Astrocyte (in vitro differentiated cells and primary cell): ENCODE measurements around the gene NR2C2AP. TPM values are rescaled to one million over a fixed set of nuclear protein-coding genes. Genes with fewer than 3 reads are reported as not detected.

Experiments
- DNase-seq: peaks from one replicate; pipeline ENCODE4 v3.0.0-alpha.2; 2010; ENCODE audit warnings: low read depth
- FAIRE-seq: peaks from 2 replicates; lab custom pipeline; 2011; peaks lifted over from hg19 to GRCh38; lab: Jason Lieb, UNC
- H2AFZ ChIP-seq: 2 replicates; pipeline ENCODE4 v1.6.0; 2012; ENCODE audit warnings: low read depth, low read length, inconsistent platforms
- H3K27ac ChIP-seq: 2 replicates; pipeline ENCODE4 v1.5.1; 2011; ENCODE audit warnings: low read depth, low read length, inconsistent platforms
- H3K27me3 ChIP-seq: 2 replicates; pipeline ENCODE4 v1.6.0; 2011; ENCODE audit warnings: low read length, inconsistent platforms; ENCODE audit not compliant: insufficient read depth
- H3K36me3 ChIP-seq: 2 replicates; pipeline ENCODE4 v1.5.1; 2011; ENCODE audit warnings: low read length, inconsistent platforms; ENCODE audit not compliant: insufficient read depth
- H3K4me1 ChIP-seq: 2 replicates; pipeline ENCODE4 v1.5.1; 2011; ENCODE audit warnings: low read length, inconsistent platforms; ENCODE audit not compliant: insufficient read depth
- H3K4me2 ChIP-seq: 2 replicates; pipeline ENCODE4 v1.6.0; 2012; ENCODE audit warnings: low read length, inconsistent platforms
- H3K4me3 ChIP-seq: 2 replicates; pipeline ENCODE4 v1.5.1; 2011; ENCODE audit warnings: low read depth, mild to moderate bottlenecking, low read length, inconsistent platforms; ENCODE audit not compliant: insufficient read depth
- H3K79me2 ChIP-seq: 2 replicates; pipeline ENCODE4 v1.6.0; 2012; ENCODE audit warnings: mild to moderate bottlenecking, low read length, inconsistent platforms; ENCODE audit not compliant: insufficient read depth
- H3K9ac ChIP-seq: 2 replicates; pipeline ENCODE4 v1.6.0; 2012; ENCODE audit warnings: mild to moderate bottlenecking, low read length, inconsistent platforms
- H3K9me3 ChIP-seq: 2 replicates; pipeline ENCODE4 v1.5.1; 2012; ENCODE audit warnings: low read depth, mild to moderate bottlenecking, low read length, inconsistent platforms; ENCODE audit not compliant: insufficient read depth
- H4K20me1 ChIP-seq: 2 replicates; pipeline ENCODE4 v1.6.0; 2012; ENCODE audit warnings: low read length, inconsistent platforms; ENCODE audit not compliant: insufficient read depth
- H3K27ac Mint-ChIP-seq: one replicate; pipeline ENCODE4 v1.8.0; 2021; ENCODE audit warnings: mild to moderate bottlenecking, mixed read lengths; ENCODE audit not compliant: unreplicated experiment
- H3K27me3 Mint-ChIP-seq: one replicate; pipeline ENCODE4 v1.8.0; 2021; ENCODE audit warnings: low read depth, mixed read lengths; ENCODE audit not compliant: unreplicated experiment
- H3K36me3 Mint-ChIP-seq: one replicate; pipeline ENCODE4 v1.8.0; 2021; ENCODE audit warnings: low read depth, mixed read lengths; ENCODE audit not compliant: unreplicated experiment
- H3K4me1 Mint-ChIP-seq: one replicate; pipeline ENCODE4 v1.8.0; 2021; ENCODE audit warnings: low read depth, mixed read lengths; ENCODE audit not compliant: unreplicated experiment
- H3K4me3 Mint-ChIP-seq: one replicate; pipeline ENCODE4 v1.8.0; 2021; ENCODE audit warnings: mild to moderate bottlenecking, moderate library complexity, mixed read lengths; ENCODE audit not compliant: unreplicated experiment
- H3K9me3 Mint-ChIP-seq: one replicate; pipeline ENCODE4 v1.8.0; 2021; ENCODE audit warnings: mild to moderate bottlenecking, mixed read lengths; ENCODE audit not compliant: unreplicated experiment
- EZH2 ChIP-seq: IDR thresholded peaks from 2 replicates; pipeline ENCODE4 v1.6.1; 2012; ENCODE audit warnings: mild to moderate bottlenecking, low read length, inconsistent platforms; ENCODE audit not compliant: insufficient read depth
- total RNA-seq: library from RNA; stranded (reverse); gene quantifications from 2 replicates; pipeline ENCODE4 v1.2.1, GENCODE V29; 2021
- TF ChIP-seq, protein P1 (sequence below): IDR thresholded peaks from 2 replicates; pipeline ENCODE4 v1.5.1; 2011; ENCODE audit warnings: low read depth, mild to moderate bottlenecking, inconsistent platforms, low read length, moderate library complexity; ENCODE audit not compliant: insufficient read depth

NR2C2AP gene
- total RNA-seq, 1 donor from 2014 or later, result 5.1 TPM

- peaks cover 17% of the 10 kb centered on the region for H3K27me3 ChIP-seq
These were observed 4.7 kb upstream of the NR2C2AP start for GRCh38 chr19:19207637-19208572.

DNA sequence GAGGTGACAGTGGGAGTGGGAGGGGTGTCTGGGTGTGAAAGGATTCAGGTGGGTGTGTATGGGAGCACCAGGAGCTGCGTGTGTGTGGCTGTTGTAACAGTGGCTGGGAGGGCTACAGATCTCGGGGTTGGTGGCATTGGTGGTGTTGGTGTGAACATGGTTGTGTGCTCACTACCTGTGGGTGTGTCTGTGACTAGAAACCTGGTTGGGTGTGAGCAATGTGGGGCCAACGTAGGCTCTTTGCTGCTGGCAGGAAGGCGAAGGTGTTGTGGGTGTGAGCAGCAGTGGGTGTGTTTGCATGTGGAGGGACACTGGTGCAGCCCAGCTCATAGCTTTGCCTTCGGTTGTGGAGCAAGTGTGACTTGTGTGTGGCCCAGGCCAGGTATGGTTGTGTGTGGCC is 3.7 kb upstream of the NR2C2AP start:
- H3K4me2 ChIP-seq, result no peak overlapping the region
- H3K36me3 Mint-ChIP-seq, result peaks cover 10% of the 10 kb centered on the region

More at GRCh38 chr19:19207637-19208572, 4.7 kb upstream of the NR2C2AP start:
- H3K4me1 ChIP-seq, result peaks cover 2% of the 10 kb centered on the region
- H3K9me3 ChIP-seq, result no peaks in the 10 kb centered on the region
- peaks cover 45% of the 10 kb centered on the region for H3K27me3 Mint-ChIP-seq
- H3K4me3 Mint-ChIP-seq, result no peak overlapping the region
- H2AFZ ChIP-seq, result no peak overlapping the region
- peaks cover 6% of the 10 kb centered on the region for H3K36me3 Mint-ChIP-seq
- no peaks in the 10 kb centered on the region for H4K20me1 ChIP-seq
- no peak for TF ChIP-seq EZH2
- TF ChIP-seq, protein P1, sequence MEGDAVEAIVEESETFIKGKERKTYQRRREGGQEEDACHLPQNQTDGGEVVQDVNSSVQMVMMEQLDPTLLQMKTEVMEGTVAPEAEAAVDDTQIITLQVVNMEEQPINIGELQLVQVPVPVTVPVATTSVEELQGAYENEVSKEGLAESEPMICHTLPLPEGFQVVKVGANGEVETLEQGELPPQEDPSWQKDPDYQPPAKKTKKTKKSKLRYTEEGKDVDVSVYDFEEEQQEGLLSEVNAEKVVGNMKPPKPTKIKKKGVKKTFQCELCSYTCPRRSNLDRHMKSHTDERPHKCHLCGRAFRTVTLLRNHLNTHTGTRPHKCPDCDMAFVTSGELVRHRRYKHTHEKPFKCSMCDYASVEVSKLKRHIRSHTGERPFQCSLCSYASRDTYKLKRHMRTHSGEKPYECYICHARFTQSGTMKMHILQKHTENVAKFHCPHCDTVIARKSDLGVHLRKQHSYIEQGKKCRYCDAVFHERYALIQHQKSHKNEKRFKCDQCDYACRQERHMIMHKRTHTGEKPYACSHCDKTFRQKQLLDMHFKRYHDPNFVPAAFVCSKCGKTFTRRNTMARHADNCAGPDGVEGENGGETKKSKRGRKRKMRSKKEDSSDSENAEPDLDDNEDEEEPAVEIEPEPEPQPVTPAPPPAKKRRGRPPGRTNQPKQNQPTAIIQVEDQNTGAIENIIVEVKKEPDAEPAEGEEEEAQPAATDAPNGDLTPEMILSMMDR, result no peak
- no peaks in the 10 kb centered on the region for H3K4me1 Mint-ChIP-seq
- peaks cover 6% of the 10 kb centered on the region for H3K9me3 Mint-ChIP-seq
- DNase-seq (no peak), FAIRE-seq (no peak)
- no peaks in the 10 kb centered on the region for H3K36me3 ChIP-seq
- no peak overlapping the region for H3K27ac ChIP-seq
- H3K4me2 ChIP-seq, result no peak overlapping the region
- H3K9ac ChIP-seq, result no peak overlapping the region
- no peak overlapping the region for H3K4me3 ChIP-seq
- H3K27ac Mint-ChIP-seq, result no peak overlapping the region
- no peaks in the 10 kb centered on the region for H3K79me2 ChIP-seq

More for the DNA sequence above, 3.7 kb upstream of the NR2C2AP start:
- Mint-ChIP-seq H3K4me1 (no peaks in the 10 kb centered on the region), H3K27ac (peak overlapping the region; percentile 0), H3K27me3 (peaks cover 40% of the 10 kb centered on the region), H3K4me3 (no peak overlapping the region), H3K9me3 (peaks cover 6% of the 10 kb centered on the region)
- H3K4me1 ChIP-seq, result peaks cover 8% of the 10 kb centered on the region
- no peaks in the 10 kb centered on the region for H4K20me1 ChIP-seq
- H3K79me2 ChIP-seq, result peaks cover 6% of the 10 kb centered on the region
- H2AFZ ChIP-seq, result no peak overlapping the region
- FAIRE-seq (no peak), DNase-seq (no peak)
- no peak overlapping the region for H3K4me3 ChIP-seq
- no peak overlapping the region for H3K9ac ChIP-seq
- peaks cover 11% of the 10 kb centered on the region for H3K27me3 ChIP-seq
- no peaks in the 10 kb centered on the region for H3K9me3 ChIP-seq
- H3K36me3 ChIP-seq, result no peaks in the 10 kb centered on the region
- no peak overlapping the region for H3K27ac ChIP-seq
- TF ChIP-seq, protein P1, result no peak
- TF ChIP-seq EZH2, result no peak
